ENCODE results near the gene PCDHB10. TPM values are rescaled to one million over a fixed set of nuclear protein-coding genes. Genes with fewer than 3 reads are reported as not detected.
"Not testable (repeated sequence)": the region's sequence is repeated elsewhere in the genome, so short reads cannot be mapped to it uniquely, and the experiment has no call there.

PCDHB10 gene
- total RNA-seq, 2 experiments from 2014 or later, result not detected

DNA sequence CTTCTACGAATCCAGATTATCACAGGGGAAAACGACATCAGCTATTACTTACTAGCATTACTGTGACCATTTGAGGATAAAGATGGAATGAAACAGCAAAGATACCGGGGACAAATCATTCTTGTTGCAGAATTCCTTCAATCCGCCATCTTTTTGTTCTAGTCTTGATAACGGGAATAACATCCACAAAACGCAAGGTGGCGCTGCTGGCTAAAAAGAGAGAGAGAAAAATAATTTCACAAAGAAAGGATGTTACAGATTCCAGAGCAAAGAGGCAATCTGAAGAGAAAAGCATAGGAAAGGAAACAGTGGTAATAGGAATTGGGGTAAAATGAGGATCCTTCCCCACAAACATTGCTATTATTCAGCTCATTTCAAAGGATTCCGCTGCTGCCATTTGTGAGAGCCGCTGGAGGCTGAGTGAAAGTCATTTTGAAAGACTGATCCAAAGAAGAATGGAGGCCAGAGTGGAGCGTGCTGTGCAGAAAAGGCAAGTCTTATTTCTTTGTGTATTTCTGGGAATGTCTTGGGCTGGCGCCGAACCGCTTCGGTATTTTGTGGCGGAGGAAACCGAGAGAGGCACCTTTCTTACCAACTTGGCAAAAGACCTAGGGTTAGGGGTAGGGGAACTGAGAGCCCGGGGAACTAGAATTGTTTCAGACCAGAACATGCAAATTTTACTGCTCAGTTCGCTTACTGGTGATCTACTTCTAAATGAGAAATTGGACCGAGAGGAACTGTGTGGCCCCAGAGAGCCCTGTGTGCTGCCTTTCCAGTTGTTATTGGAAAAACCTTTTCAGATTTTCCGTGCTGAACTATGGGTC, 19.6 kb upstream of the PCDHB10 start, which contains the start of gene PCDHB7:
Gene PCDHB7, plus strand, starts transcription at position 264 of the 824 bp plus-strand sequence. Its CDS starts 192 bp downstream, at position 456.
- no peaks in the 10 kb centered on the region for H3K79me2 ChIP-seq (ENCODE audit: insufficient read depth, low read depth, low read length)
- H3K4me2 ChIP-seq (ENCODE audit: low read length), result no peak within 1 kb of the TSS
- DNase-seq (ENCODE audit: low spot score), result peak; percentile 26
- no peaks in the 10 kb centered on the region for H3K9me3 ChIP-seq (ENCODE audit: low read length)
- POLR2A ChIA-PET, result interaction anchor here (0.6 kb wide), 1 partner anchor 140 kb away, joined by 3 read pairs; no protein-coding TSS in a partner anchor
- 0 out of 2 replicates have a peak within 1 kb of the TSS, but pooled peaks have one; percentile 8 for H2AFZ ChIP-seq (ENCODE audit: low read length)
- H3K9me2 ChIP-seq (ENCODE audit: insufficient read depth, low read length), result no peaks in the 10 kb centered on the region
- H3K4me1 ChIP-seq (ENCODE audit: insufficient read depth, low read length, poor library complexity, severe bottlenecking), result no peaks in the 10 kb centered on the region
- no peak within 1 kb of the TSS for H3K27ac ChIP-seq (ENCODE audit: low read depth, low read length, poor library complexity, severe bottlenecking)
- H4K20me1 ChIP-seq (ENCODE audit: insufficient read depth, low read length), result no peaks in the 10 kb centered on the region
- peak; percentile 83 for TF ChIP-seq CTCF (conservative IDR thresholded peaks at IDR 0.05; ENCODE audit: low read length)
- TF ChIP-seq EZH2phosphoT487 (IDR thresholded peaks at IDR 0.05; ENCODE audit: borderline replicate concordance, low read depth, low read length), result no peak
- H3K36me3 ChIP-seq (ENCODE audit: insufficient read depth, low read length), result no peaks in the 10 kb centered on the region
- intact Hi-C loops (cut with micrococcal nuclease; ENCODE audit: unreplicated experiment), result no loop called here
- no TSS peak for BruUV-seq (replicated peaks)
- CTCF ChIA-PET (ENCODE audit: unreplicated experiment), result no interaction called here
- no peak within 1 kb of the TSS for H3K4me3 ChIP-seq (ENCODE audit: low read depth, low read length, poor library complexity, severe bottlenecking)

DNA sequence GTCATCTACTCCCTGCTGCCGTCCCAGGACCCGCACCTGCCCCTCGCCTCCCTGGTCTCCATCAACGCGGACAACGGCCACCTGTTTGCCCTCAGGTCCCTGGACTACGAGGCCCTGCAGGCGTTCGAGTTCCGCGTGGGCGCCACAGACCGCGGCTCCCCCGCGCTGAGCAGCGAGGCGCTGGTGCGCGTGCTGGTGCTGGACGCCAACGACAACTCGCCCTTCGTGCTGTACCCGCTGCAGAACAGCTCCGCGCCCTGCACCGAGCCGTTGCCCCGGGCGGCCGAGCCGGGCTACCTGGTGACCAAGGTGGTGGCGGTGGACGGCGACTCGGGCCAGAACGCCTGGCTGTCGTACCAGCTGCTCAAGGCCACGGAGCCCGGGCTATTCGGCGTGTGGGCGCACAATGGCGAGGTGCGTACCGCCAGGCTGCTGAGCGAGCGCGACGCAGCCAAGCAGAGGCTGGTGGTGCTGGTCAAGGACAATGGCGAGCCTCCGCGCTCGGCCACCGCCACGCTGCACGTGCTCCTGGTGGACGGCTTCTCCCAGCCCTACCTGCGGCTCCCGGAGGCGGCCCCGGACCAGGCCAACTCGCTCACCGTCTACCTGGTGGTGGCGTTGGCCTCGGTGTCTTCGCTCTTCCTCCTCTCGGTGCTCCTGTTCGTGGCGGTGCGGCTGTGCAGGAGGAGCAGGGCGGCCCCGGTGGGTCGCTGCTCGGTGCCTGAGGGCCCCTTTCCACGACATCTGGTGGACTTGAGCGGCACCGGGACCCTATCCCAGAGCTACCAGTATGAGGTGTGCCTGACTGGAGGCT, 17.7 kb upstream of the PCDHB10 start:
- H4K20me1 ChIP-seq (ENCODE audit: insufficient read depth, low read length); DNase-seq (ENCODE audit: low spot score); H3K4me3 ChIP-seq (ENCODE audit: low read depth, low read length, poor library complexity, severe bottlenecking); BruUV-seq (replicated peaks); H3K79me2 ChIP-seq (ENCODE audit: insufficient read depth, low read depth, low read length); H3K27ac ChIP-seq (ENCODE audit: low read depth, low read length, poor library complexity, severe bottlenecking); H3K4me1 ChIP-seq (ENCODE audit: insufficient read depth, low read length, poor library complexity, severe bottlenecking); POLR2A ChIA-PET; H3K4me2 ChIP-seq (ENCODE audit: low read length); H2AFZ ChIP-seq (ENCODE audit: low read length); CTCF ChIA-PET (ENCODE audit: unreplicated experiment); H3K36me3 ChIP-seq (ENCODE audit: insufficient read depth, low read length); intact Hi-C loops (cut with micrococcal nuclease; ENCODE audit: unreplicated experiment); H3K9me2 ChIP-seq (ENCODE audit: insufficient read depth, low read length); H3K9me3 ChIP-seq (ENCODE audit: low read length): not testable (repeated sequence)

GRCh38 chr5:141175933-141176332, 16.2 kb upstream of the PCDHB10 start:
- ChIA-PET POLR2A (no interaction called here), CTCF (ENCODE audit: unreplicated experiment) (no interaction called here)
- no peak for DNase-seq (ENCODE audit: low spot score)
- H3K4me2 ChIP-seq (ENCODE audit: low read length), result no peak overlapping the region
- BruUV-seq (replicated peaks), result no TSS peak
- H3K9me3 ChIP-seq (ENCODE audit: low read length), result no peaks in the 10 kb centered on the region
- H3K9me2 ChIP-seq (ENCODE audit: insufficient read depth, low read length), result no peaks in the 10 kb centered on the region
- no peak for TF ChIP-seq CTCF (conservative IDR thresholded peaks at IDR 0.05; ENCODE audit: low read length)
- no peak for TF ChIP-seq EZH2phosphoT487 (IDR thresholded peaks at IDR 0.05; ENCODE audit: borderline replicate concordance, low read depth, low read length)
- H4K20me1 ChIP-seq (ENCODE audit: insufficient read depth, low read length), result no peaks in the 10 kb centered on the region
- H3K4me1 ChIP-seq (ENCODE audit: insufficient read depth, low read length, poor library complexity, severe bottlenecking), result no peaks in the 10 kb centered on the region
- no peaks in the 10 kb centered on the region for H3K79me2 ChIP-seq (ENCODE audit: insufficient read depth, low read depth, low read length)
- no peak overlapping the region for H3K4me3 ChIP-seq (ENCODE audit: low read depth, low read length, poor library complexity, severe bottlenecking)
- no peak overlapping the region for H2AFZ ChIP-seq (ENCODE audit: low read length)
- H3K27ac ChIP-seq (ENCODE audit: low read depth, low read length, poor library complexity, severe bottlenecking), result no peak overlapping the region
- intact Hi-C loops (cut with micrococcal nuclease; ENCODE audit: unreplicated experiment), result no loop called here
- H3K36me3 ChIP-seq (ENCODE audit: insufficient read depth, low read length), result no peaks in the 10 kb centered on the region

- H3K9me2 ChIP-seq (ENCODE audit: insufficient read depth, low read length); POLR2A ChIA-PET; H3K79me2 ChIP-seq (ENCODE audit: insufficient read depth, low read depth, low read length); BruUV-seq (replicated peaks); H2AFZ ChIP-seq (ENCODE audit: low read length); intact Hi-C loops (cut with micrococcal nuclease; ENCODE audit: unreplicated experiment); DNase-seq (ENCODE audit: low spot score); H3K4me2 ChIP-seq (ENCODE audit: low read length); H3K9me3 ChIP-seq (ENCODE audit: low read length); H3K36me3 ChIP-seq (ENCODE audit: insufficient read depth, low read length); H3K4me1 ChIP-seq (ENCODE audit: insufficient read depth, low read length, poor library complexity, severe bottlenecking); H3K27ac ChIP-seq (ENCODE audit: low read depth, low read length, poor library complexity, severe bottlenecking); H4K20me1 ChIP-seq (ENCODE audit: insufficient read depth, low read length); CTCF ChIA-PET (ENCODE audit: unreplicated experiment); H3K4me3 ChIP-seq (ENCODE audit: low read depth, low read length, poor library complexity, severe bottlenecking): not testable (repeated sequence)
Observed at GRCh38 chr5:141177577-141178191, 14.5 kb upstream of the PCDHB10 start, which contains the start of gene PCDHB8. Gene PCDHB8 (plus strand): TSS chr5:141177790. CDS start chr5:141178035, 245 bp downstream.

Data from OCI-LY7 (cell line).